Activated CD4-positive, alpha-beta T cell treated with anti-CD3 and anti-CD28 coated beads, Interleukin-2, Interleukin-6, amounts not matched to agents 100 ng/mL and 50 ng/mL, durations not matched to agents 16 hours and 8 hours (primary cell): ENCODE results near the gene BLCAP.

Experiments
- DNase-seq: peaks from one replicate; pipeline ENCODE4 v3.0.0-alpha.2; 2020

The BLCAP gene

DNA sequence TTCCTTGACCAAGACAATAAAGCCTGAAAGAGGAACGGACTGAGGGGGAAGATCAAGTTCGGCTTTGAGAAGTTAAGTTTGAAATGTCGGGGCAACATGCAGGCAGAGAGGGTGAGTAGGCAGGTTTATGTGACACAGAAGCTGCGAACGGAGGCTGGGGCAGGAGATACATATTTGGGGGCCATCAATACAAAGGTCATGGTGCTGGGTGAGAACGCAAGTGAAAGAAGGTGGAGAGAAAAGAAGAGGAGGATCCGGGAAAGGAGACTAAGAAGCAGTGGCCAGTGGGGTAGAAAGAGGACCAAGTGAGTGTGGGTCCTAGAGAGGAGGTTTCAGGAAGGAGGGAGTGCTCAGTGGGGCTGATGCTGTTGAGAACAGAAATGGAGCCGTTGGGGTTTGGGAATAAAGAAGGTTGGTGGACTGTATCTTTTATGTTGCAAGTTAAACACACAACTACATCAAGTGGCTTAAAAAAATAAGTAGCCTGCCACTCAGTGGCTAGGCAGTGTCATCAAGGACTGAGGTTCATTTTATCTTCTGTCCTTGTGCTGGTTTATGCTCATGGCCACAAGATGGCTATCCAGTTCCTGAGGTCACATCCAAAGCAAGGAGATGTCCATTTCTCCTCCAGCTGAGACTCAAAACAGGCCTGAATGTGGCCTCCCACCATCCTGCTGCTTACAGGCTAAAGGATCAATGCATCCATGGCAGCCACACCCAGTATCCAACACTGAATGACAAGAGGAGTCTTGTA lies 1.7 kb upstream of the BLCAP start:
- no peak for DNase-seq

GRCh38 chr20:37528446-37529213 lies 954 bp upstream of the BLCAP start:
- DNase-seq = no peak

- no peak for DNase-seq
Observed at GRCh38 chr20:37526839-37527637, 638 bp downstream of the BLCAP start.

DNA sequence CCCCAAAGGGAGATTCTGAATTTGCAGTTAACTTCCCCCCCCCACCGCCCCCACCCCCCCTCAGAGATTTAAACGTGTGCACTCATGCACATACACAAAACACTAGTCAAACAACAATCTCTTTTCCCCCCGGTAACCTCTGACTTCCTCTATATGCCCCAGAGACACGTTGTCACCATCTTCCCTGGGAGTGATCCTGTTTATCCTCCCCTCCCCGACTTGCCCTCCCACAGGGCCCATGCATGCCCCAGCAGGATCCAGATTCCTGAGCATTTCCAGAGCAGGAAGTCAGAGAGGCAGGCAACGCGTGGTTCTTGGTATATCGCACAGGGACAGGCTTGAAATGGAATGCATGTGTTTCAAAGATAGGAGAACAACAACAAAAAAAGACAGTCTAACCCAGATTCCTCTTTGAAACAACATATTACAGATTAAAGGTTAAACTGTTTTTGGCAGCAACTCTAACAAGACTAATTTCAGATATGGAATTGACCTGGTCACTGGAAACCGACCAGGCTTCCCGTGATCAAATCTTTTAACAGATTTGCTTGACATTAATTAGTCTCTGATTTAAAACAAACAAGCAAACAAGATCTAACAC lies 1.3 kb downstream of the BLCAP start:
- DNase-seq = no peak

GRCh38 chr20:37525810-37526209 lies 1.9 kb downstream of the BLCAP start:
- DNase-seq = no peak

DNA sequence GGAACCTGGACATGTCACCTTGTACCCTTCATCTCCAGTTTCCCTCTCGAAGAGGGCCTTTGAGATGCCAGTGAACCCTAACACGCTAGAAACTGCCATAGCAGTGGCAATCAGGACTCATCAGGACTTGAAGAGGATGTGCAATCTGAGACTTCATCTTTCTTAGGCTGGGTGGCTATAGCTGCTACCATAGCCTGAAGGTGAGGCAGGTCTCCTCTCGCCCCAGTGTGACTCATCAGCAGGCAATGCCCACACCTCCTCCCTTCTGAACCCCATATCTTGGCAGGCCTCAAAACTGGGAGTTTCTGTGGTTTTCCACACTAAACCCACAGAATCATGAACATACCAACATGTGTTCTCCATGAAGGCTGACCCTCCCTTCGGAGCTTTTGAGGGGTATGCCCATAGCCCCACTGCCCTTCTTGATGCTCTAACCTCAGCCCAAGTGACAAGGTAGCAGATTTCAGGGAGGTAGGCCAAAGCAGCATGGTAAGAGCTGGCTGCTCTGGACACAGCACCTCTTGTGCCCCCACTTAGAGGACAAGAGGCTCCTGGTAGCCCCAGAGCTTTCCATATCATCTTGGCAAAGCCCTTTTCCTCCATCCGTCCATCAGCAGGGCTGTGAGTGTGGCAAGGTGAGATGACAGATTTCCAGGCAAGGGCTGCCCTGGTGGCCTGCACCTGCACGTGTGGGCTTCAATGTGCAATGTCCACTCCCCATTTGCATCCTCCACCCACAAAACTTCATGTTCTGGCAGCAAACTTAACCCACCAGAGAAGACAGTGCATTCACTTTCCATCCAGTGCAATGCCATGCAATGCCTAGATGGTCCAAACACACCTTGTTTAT lies 2.6 kb downstream of the BLCAP start:
- peak; percentile 57 for DNase-seq

GRCh38 chr20:37523911-37524700 lies 3.6 kb downstream of the BLCAP start:
- no peak for DNase-seq

DNA sequence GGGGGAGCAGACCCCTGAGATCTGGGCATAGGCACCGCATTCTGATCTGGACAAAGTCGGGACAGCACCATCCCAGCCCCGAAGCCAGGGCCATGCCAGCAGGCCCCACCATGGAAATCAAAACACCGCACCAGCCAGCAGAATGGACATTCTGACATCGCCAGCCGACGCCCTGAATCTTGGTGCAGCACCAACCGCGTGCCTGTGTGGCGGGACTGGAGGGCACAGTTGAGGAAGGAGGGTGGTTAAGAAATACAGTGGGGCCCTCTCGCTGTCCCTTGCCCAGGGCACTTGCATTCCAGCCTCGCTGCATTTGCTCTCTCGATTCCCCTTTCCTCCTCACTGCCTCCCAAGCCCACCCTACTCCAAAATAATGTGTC lies 4.7 kb downstream of the BLCAP start:
- no peak for DNase-seq

GRCh38 chr20:37522260-37523011 lies 5.2 kb downstream of the BLCAP start:
- DNase-seq = no peak

DNA sequence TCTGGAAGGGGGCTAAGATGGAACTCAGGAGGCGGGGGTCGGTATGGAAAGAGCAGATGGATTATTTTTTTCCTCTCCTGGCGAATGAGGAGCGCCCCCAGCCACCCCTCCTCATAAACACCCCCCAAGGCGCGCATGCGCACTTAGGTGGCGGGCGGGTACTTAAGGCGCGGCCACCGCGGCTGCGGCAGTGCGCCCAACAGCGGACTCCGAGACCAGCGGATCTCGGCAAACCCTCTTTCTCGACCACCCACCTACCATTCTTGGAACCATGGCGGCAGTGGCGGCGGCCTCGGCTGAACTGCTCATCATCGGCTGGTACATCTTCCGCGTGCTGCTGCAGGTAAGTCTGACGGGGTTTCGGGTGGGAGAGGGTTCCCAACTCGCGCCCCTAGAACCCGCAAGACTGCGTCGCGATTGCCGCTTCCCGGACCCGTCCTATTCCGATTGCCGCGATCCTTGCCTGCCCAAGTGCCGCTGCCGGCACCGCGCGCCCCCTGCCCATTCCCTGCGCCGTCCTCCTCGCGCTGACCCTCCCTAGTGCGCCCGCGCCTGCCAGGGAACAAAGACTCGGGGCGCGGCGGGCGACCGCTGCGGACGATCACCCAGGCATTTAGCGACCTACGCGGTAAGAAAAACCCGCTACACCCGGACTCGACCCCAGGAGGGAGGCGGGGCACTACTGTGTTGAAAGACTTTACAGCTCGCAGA lies 6.5 kb downstream of the BLCAP start, which contains the start of gene NNAT:
Gene NNAT, plus strand, starts transcription at position 190 of the 711 bp plus-strand sequence. Its CDS starts 82 bp downstream, at position 272.
- no peak for DNase-seq

- DNase-seq = no peak
Observed at GRCh38 chr20:37520419-37520955, 7.2 kb downstream of the BLCAP start.

- DNase-seq = no peak
Observed at GRCh38 chr20:37519508-37520418, 7.9 kb downstream of the BLCAP start.

- DNase-seq = no peak
Observed at GRCh38 chr20:37518606-37519507, 8.8 kb downstream of the BLCAP start.

GRCh38 chr20:37518059-37518458 lies 9.6 kb downstream of the BLCAP start:
- DNase-seq = no peak

GRCh38 chr20:37516811-37517750 lies 10.6 kb downstream of the BLCAP start:
- DNase-seq = no peak

DNA sequence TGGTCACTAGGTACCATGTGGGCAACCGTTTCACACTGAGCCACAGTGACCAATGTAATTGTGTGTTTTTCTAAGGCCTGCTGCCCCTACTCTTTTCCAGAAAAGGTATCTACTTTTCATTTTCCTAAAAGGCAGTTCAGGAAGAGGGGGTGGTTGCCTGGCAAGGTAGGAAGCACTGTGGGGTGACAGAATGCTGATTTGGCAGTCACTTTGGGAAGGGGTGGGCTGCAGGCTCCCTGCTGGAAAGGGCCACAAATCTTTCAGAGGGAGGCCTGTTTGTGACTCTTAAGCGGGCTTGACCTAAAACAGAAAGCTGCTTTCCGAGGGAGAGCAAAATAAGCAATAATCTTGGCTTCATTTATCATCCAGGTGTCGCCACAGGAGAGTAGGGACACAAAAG lies 11.8 kb downstream of the BLCAP start:
- DNase-seq = no peak
